GM19025 (cell line): ENCODE data around the gene SKAP1.

Experiments
- ATAC-seq: cut with Tn5 transposase; IDR thresholded peaks from one replicate; pipeline ENCODE4 v1.9.1; 2021; ENCODE audit warnings: mild to moderate bottlenecking, low read depth, moderate library complexity; ENCODE audit not compliant: unreplicated experiment

SKAP1 gene

GRCh38 chr17:48100160-48100559 is 329.9 kb downstream of the SKAP1 start:
- no peak for ATAC-seq

GRCh38 chr17:48095611-48096010 is 334.4 kb downstream of the SKAP1 start:
- no peak for ATAC-seq

- ATAC-seq = no peak
Observed at GRCh38 chr17:48093341-48094045, 336.5 kb downstream of the SKAP1 start.

GRCh38 chr17:48084932-48085331 is 345.1 kb downstream of the SKAP1 start:
- no peak for ATAC-seq
